Hematopoietic multipotent progenitor cell treated with erythropoietin and hydrocortisone succinate and interleukin-3 and kit ligand, for 15 days (in vitro differentiated cells): ENCODE results near the gene DBNDD1.
"Not testable (repeated sequence)": the region's sequence is repeated elsewhere in the genome, so short reads cannot be mapped to it uniquely, and the experiment has no call there.

Experiments used
- DNase-seq: peaks from one replicate; pipeline ENCODE4 v3.0.0-alpha.2; 2015; ENCODE audit warnings: low spot score

Gene DBNDD1

DNA sequence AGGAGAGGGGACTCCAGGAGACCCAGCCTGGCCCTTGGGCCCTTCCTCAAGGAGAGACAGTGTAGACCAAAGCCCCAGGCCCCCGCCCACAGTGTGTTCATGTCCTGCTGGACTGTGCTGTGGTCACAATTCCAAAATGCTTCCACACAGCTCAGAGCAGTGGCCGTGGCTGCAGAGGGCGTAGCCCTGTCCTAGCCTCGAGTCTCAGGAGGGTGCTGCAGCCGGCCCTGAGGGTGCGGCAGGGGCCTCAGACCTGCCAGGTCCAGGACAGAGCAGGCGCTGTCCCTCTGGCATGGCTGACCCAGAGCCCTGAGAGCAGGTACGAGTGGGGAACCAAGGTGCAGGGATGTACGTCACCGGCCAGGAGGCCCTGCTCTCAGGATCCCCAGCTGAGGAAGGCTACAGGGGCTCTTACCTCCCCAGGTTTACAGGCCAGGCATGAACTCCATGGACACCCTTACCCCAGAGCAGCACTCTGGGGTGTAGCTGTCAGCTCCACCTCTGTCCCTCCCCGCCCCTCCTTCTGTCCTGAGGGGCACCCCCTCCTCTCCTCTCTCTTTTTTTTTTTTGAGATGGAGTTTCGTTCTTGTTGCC, 7.3 kb downstream of the DBNDD1 start:
- DNase-seq: no peak

DNA sequence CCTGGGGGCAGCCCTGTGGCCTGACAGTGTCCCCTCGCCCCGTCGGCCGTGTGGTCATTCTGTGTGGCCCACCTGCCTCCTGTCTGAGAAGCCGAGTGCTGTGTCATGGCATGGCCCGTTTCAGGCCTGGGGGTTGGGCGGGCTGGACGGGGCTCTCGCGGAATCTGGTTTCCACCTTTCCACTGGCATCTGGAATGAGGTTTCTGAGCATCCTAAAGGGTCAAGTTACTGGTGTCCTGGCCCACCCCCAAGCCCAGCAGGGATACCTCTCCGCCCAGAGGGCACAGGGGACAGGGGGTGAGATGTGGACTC, 7.8 kb downstream of the DBNDD1 start:
- no peak for DNase-seq

DNA sequence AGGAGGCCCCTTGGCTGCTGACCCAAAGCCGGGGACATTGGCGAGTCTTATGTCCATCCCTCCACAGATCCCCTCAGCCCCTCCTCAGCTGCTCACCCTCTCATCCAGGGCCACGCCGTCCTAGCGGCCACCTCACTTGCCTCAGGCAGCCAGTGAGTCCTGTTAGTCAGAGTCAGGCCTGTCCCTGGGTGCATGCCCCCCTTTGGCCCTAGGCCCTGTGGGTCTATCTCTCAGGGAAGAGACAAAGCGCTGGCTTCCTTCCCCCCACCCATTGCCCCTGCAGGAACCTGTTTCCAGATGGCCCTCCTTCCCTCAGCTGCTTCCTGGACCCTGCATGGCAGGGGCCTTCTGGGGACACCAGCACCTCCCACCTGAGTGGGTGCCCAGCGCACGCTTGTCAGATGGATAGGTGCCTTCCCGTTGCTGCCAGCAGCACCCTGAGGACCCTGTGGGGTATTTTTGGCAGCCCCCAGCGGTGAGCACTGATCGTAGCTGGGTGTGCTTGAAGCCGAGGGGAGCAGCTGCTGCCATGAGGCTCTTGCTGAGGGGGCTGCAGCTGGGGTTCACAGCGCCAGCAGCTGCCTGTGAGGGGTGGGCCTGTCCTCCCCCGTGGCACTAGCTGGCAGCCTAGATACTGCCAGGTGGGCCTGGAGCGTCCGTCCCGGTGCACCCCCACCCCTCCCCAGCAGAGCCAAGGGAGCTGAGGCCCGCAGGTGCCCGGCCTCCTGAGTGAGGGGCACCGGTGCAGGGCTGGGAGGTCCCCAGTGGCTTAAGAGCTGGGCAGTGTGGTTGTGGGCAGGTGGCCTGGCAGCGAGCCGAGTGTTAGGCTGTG, 8.4 kb downstream of the DBNDD1 start:
- DNase-seq: no peak

DNA sequence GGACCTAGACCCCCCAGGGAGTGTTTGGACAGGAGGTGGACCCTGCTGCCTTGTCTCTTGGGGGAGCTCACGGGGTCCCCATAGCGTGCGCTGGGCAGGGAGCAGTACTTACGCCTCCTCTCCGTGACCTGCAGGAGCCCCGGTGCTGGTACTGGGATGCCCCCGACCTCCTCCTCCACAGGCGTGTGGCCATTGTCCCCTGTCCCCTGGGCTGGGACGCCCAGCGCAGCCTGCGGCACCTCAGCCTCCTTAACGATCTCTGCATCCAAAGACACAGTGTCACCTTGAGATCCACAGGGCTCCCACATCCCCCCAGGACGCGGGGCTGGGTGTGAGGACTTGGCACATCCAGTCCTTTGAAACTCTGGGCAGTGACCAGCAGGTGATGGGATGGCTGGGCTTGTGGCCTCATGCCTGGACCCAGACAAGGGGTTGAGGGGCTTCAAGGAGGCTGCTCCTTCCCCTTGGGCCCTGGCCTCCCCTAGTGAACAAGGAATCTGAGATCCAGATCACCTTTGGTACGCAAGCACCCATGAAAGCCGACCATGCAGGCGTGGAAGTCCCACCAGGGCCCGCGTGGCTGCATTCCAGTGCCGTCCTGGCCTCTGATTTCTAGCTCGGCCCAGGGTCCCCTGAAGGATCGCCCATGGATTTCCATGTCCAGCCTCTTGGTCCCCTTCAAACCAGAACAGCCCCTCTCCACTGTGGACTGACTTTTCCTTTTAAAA, 9.9 kb downstream of the DBNDD1 start:
- no peak for DNase-seq

DNA sequence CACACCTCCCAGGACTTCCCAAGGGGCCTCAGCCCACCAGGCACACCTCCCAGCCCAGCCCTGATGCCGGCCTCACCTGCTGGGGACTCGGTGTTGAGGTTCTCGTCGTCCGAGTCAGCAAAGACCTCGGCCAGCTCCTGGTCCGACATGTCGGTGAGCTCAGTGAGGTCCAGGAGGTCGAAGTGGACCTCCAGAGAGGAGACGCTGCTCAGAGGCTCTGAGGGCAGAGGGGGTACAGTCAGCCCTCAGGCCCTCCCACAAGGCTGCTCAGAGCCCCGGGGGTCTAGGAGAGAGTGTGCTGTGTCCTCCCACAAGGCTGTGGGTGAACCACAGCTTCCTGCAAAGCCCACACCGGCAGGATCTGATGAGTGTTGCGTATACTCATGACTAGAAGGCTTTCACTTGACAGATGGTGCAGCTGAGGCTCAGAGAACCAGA, 10.5 kb downstream of the DBNDD1 start:
- no peak for DNase-seq

DNA sequence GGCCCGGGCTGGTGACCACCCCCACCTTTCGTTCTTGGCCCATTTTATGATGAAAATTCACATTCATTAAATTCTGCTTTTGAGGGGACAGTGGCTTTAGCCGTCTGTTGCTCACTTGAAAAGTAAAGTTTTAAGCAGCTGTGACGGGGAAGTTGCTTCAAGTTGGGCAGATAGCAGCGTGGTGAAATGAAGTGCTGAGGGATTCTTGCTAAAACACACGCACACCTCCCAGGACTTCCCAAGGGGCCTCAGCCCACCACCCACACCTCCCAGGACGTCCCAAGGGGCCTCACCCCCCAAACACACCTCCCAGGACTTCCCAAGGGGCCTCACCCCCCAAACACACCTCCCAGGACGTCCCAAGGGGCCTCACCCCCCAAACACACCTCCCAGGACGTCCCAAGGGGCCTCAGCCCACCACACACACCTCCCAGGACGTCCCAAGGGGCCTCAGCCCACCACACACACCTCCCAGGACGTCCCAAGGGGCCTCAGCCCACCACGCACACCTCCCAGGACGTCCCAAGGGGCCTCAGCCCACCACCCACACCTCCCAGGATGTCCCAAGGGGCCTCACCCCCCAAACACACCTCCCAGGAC, 11.5 kb downstream of the DBNDD1 start:
- DNase-seq: not testable (repeated sequence)

DNA sequence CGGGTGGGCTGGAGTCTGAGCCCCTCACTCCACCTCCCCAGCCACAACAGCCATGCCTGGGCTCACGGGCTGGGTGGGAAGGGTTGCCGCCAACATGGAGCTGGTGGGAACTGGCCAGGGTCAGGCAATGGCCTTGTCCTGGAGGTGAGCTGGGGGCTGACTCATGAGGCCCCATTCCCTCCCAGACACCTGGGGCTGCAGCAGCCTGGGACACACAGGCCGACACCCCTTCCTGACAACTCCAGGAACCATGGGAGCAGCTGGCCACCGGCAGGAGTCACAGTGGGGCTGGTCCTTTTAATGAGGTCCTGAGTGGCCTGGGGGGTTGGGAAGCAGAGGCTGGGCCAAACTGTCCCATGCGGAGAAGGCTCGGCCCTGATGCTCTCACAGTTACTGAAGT, 12.2 kb downstream of the DBNDD1 start:
- no peak for DNase-seq

DNA sequence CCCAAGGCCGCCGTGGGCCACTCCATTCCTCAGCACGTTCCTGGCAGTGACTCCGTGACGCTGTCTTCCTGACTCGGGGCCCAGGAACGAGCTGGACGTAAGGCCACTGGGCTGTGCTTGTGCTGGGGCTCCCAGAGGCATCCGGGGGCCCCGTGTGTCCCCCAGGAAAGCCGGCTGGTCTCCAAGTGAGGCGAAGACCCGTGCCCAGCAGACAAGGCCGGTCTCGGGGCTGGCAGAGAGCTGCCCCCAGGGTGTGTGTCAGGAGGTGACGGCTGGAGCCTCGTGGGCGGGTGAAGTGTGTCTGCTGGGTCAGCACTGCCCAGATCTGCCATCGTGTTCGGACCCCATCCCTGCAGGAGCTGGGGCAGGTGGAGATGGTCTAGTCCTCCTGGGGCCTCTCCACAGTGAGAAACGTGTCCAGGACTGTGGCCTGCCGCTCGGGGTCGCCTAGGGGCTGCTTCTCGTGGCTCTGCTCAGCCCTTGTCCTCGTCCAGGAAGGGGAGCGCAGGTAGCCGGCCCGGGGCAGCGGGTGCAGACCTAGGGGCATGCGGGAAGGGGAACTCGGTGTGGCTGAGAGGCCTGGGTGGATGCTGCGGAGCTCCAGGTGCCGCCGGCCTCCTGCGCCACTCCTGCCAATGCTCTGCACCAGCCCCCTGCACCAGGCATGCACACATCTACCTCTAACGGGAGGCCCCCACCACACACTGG, 13.1 kb downstream of the DBNDD1 start:
- DNase-seq: no peak

DNA sequence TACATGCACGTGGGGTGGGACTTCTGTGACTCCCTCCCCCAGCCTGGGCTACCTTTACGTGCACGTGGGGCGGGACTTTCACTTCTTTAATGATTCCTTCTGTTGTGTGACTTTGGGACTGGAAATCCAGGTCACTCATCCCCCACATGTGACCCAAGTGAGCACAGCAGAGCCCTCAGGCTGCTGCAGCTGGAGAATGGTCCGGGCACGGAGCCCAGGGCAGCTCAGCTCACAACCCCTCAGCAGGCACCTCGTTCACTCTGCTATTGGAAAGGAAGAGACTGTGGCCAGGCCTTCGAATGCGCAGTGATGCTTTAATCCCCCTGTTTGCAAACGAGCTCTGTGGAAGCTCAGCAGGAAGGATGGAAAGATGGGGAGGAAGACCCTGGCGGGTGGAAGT, 14.7 kb downstream of the DBNDD1 start:
- DNase-seq: no peak

DNA sequence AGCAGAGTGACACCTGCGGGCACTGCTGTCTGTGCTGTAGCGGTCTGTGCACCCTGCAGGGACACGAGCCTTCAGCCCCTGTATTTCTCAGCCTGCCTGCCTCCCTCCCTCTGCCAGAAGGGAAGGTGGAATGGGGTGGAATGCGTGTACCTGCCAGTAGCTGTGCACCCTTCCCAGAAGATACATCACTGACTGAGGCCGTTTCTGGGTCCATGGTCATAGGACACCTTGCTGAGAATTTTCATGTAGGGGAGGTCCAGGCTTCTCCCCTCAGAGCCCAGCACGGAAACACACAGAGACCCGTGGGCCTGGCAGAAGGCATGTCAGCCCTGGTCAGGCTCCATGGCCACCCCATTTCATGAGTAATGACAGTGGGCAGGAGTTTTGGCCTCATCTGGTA, 16.5 kb downstream of the DBNDD1 start:
- DNase-seq: no peak

DNA sequence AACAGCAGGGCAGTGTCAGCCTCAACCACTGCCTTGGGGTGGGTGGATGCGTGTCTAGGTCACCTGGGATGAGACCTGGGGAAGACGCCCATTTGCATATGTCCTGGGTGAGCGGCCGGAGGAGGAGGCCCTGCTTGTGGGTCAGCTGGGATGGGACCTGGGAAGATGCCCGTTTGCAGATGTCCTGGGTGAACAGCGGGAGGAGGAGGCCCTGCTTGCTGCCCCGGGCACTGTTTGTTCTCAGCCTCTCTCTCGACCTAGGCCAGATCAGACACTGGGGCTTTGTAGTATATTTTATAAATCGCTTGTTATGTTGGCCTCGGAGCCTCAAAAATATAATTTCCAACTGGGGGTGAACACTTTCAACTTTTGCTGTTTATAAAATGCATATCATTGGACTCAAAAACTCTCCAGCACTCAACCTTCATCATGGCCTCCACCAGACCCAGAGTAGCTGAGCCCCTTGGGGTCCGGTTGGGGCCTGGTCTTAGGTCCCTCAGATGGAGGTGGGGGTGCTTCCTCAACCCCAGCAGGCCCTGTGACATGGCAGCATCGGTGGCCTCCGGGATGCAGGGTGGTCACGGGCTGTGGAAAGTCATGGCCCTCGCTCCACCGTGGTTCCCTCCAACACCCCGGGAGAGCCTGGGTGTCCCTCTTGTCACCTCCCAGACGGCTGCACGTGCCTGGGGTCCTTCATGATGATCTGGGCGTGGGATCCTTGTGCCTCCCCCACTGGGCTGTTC, 17.3 kb downstream of the DBNDD1 start:
- no peak for DNase-seq

DNA sequence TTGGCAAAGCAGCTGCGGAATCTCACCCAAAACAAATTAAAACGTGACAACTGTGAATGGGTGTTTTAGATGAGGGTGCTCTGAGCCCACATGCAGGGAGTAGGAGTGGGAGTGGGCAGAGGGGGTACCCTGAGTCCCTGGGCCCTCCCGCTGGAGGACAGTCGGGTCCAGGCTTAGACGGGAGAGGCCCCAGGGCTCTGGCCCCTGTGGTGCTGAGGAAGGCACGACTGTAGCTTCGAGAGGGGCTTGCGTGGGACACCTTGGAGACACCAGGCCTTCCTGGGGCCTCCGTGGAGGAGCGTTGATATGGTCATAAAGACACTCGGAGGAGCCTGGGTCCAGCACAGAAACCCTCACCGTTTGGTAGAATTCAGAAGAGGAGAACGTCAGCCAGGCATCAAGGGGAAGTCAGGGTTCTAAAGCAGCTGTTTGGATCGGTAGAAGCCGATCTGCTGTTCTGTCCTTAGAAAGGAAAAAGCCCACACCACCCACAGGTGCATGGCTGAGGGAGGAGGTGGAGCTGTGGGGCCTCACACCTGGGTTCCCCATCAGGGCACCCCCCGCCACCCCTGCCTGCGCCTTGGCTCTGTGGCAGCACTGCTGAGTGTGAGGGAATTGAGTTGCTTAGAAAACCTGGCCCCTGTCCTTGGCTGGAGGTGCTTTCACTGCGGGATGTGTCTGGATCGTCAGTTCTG, 18.4 kb downstream of the DBNDD1 start:
- DNase-seq: no peak

DNA sequence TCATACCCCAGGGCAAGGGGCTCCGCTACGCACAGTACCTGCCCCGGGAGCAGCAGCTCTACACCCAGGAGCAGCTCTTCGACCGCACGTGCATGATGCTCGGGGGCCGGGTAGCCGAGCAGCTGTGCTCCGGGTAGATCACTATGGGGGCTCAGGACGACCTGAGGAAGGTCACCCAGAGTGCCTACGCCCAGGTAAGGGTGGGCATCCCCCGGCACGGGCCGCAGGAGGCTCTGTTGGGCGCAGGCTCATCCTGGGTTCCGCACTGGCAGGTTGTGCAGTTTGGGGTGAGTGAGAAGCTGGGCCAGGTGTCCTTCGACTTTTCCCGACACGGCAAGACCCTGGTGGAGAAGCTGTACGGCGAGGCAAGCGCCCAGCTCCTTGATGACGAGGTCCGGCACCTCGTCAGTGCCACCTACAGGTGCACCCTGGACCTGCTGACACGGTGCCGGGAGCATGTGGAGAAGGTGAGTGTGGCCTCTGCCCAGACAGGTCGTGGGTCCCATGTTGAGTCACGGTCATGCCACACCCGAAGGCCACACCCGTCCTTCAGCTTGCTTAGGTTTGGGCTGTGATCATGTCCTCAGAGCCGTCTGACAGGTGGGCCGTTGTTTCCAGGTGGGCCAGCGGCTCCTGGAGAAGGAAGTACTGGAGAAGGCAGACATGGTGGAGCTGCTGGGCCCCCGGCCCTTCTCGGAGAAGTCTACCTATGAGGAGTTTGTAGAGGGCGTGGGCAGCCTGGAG, 19.3 kb downstream of the DBNDD1 start:
- no peak for DNase-seq

DNA sequence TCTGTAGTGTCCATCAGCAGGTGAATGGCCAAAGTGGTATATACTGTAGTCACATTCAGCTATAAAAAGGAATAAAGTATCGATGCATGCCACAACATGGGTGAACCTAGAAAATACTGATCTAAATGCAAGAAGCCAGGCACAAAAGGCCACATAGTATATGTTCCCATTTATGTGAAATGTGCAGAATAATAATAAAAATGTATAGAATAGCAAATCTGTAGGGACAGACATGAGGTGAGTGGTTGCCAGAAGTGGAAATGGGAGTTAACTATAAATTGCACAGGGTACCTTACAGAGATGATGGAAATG, 23.1 kb downstream of the DBNDD1 start:
- no peak for DNase-seq

DNA sequence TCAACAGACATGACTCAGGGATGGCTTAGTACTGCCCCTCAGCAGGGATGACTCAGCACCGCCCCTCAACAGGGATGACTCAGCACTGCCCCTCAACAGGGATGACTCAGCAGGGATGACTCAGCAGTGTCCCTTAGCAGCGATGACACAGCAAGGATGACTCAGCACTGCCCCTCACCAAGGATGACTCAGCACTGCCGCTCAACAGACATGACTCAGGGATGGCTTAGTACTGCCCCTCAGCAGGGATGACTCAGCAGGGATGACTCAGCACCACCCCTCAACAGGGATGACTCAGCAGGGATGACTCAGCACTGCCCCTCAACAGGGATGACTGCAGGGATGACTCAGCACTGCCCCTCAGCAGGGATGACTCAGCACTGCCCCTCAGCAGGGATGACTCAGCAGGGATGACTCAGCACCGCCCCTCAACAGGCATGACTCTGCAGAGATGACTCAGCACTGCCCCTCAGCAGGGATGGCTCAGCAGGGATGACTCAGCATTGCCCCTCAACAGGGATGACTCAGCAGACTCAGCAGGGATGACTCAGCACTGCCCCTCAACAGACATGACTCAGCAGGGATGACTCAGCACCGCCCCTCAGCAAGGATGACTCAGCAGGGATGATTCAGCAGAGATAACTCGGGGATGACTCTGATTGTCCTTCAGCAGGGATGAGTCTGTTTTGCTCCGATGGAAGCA, 23.6 kb downstream of the DBNDD1 start:
- DNase-seq: peak; percentile 56

DNA sequence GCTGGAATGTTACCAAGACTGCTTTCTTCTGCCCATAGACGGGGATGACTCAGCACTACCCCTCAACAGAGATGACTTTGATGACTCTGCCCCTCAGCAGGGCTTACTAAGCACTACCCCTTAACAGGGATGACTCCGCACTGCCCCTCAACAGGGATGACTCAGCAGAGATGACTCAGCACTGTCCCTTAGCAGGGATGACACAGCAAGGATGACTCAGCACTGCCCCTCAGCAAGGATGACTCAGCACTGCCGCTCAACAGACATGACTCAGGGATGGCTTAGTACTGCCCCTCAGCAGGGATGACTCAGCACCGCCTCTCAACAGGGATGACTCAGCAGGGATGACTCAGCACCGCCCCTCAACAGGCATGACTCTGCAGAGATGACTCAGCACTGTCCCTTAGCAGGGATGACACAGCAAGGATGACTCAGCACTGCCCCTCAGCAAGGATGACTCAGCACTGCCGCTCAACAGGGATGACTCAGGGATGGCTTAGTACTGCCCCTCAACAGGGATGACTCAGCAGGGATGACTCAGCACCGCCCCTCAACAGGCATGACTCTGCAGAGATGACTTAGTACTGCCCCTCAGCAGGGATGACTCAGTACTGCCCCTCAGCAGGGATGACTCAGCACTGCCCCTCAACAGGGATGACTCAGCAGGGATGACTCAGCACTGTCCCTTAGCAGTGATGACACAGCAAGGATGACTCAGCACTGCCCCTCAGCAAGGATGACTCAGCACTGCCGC, 24.4 kb downstream of the DBNDD1 start:
- peak; percentile 47 for DNase-seq

DNA sequence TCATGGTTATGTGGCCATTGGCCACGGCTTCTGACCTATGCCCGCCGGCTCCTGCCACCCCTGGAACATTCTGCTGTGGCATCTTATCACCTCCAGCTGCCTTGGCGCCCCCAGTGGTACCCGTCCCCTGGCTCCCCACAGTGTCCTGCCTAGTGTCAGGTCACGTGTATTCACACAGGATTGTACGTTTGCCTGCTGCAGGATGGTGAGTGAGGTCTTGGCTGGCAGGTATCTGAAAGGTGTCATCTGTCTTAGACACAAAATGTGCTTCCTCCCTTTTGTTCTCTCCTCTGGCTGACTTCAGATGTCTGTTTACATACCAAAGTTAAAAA, 24.9 kb downstream of the DBNDD1 start:
- DNase-seq: no peak

DNA sequence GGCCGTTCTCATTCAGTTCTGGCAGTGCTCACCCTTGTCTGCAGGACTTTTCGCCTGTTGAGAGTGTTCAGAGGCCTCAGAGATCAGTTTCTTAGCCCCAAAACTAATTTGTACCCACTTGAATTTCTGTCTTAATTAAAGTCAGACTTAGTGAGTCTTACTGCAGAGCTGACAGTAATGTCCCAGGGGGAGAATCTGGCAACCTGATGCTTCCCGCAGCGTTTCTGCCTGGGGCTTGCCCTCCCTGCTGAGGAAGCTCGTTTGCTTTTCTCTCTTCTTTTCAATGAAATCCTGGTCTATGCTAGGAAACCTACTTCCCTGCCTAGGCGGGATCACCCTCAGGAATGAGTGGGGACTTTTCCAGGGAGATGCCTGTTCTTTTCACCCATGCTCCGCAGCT, 25.3 kb downstream of the DBNDD1 start:
- DNase-seq: no peak

DNA sequence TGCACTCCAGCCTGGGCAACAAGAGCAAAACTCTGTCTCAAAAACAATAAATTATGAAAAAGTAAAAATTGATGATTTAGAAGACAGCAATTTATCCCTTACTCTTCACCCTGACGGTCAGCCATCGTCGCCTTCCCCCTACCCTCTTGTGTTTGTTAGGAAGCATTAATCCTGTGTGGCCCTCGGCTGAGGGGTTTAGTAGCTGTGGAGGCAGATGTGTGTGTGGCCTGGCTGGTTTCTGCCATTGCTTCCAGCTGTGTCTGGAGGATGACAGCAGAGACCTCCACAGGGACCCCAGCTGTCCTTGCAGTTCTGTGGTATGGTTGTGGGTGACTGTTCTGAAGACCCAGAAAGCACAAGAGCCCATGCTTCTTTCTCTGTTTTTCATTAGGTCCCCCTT, 25.9 kb downstream of the DBNDD1 start:
- DNase-seq: no peak
